SU-DHL-6 (cell line): ENCODE measurements around the gene BHLHE23.

Experiments
- H2AFZ ChIP-seq: fragments of 200-600 bp; sonication (generic); 2 replicates; pipeline ENCODE4 v1.6.1; 2014; ENCODE audit warnings: low read depth, mild to moderate bottlenecking, moderate library complexity, mixed read lengths, antibody characterized with exemption, low read length; ENCODE audit not compliant: severe bottlenecking
- H3F3A ChIP-seq: fragments of 200-600 bp; shearing (Covaris generic); 2 replicates; pipeline ENCODE4 v1.6.0; 2016; ENCODE audit warnings: antibody characterized with exemption, mild to moderate bottlenecking; ENCODE audit not compliant: insufficient read depth
- H3K27ac ChIP-seq: fragments of 200-600 bp; sonication (generic); 2 replicates; pipeline ENCODE4 v1.5.1; 2016; ENCODE audit warnings: low read depth, mild to moderate bottlenecking, low read length, moderate library complexity, mixed read lengths
- H3K27me3 ChIP-seq: fragments of 200-600 bp; sonication (generic), shearing (Covaris generic); 2 replicates; pipeline ENCODE4 v1.6.0; 2014; ENCODE audit warnings: mild to moderate bottlenecking, low read length
- H3K36me3 ChIP-seq: fragments of 200-600 bp; sonication (generic); 2 replicates; pipeline ENCODE4 v1.6.1; 2014; ENCODE audit warnings: mild to moderate bottlenecking, low read length, mixed read lengths
- H3K4me2 ChIP-seq: fragments of 300-600, 200-600 bp; shearing (Covaris generic), sonication (generic); 2 replicates; pipeline ENCODE4 v1.6.0; 2014; ENCODE audit warnings: low read length, low read depth, mild to moderate bottlenecking; ENCODE audit not compliant: poor library complexity, severe bottlenecking
- H3K4me3 ChIP-seq: fragments of 200-600 bp; sonication (generic); 2 replicates; pipeline ENCODE4 v1.5.1; 2014; ENCODE audit warnings: antibody characterized with exemption, low read length, mild to moderate bottlenecking, mixed read lengths; ENCODE audit not compliant: insufficient read depth, poor library complexity, severe bottlenecking
- H3K79me2 ChIP-seq: fragments of 200-600 bp; sonication (generic); 2 replicates; pipeline ENCODE4 v1.6.1; 2014; ENCODE audit warnings: mild to moderate bottlenecking, low read length, moderate library complexity; ENCODE audit not compliant: insufficient read depth
- H3K9ac ChIP-seq: fragments of 200-600 bp; sonication (generic); 2 replicates; pipeline ENCODE4 v1.7.0; 2014; ENCODE audit warnings: mild to moderate bottlenecking, low read length
- H3K9me2 ChIP-seq: fragments of 200-600 bp; sonication (generic); replicated peaks from 2 replicates; pipeline ENCODE4 v1.6.1; 2014; ENCODE audit warnings: low read length; ENCODE audit not compliant: insufficient read depth
- H3K9me3 ChIP-seq: fragments of 200-600 bp; sonication (generic); 2 replicates; pipeline ENCODE4 v1.6.1; 2014; ENCODE audit warnings: low read length, mixed read lengths; ENCODE audit not compliant: insufficient read depth
- H4K20me1 ChIP-seq: fragments of 200-600 bp; sonication (generic); 2 replicates; pipeline ENCODE4 v1.6.1; 2014; ENCODE audit warnings: low read depth, mild to moderate bottlenecking, antibody characterized with exemption, low read length, moderate library complexity, mixed read lengths
- CTCF ChIP-seq: fragments of 200-600 bp; sonication (generic); IDR thresholded peaks from one replicate; pipeline ENCODE4 v1.5.1; 2017; ENCODE audit warnings: antibody characterized with exemption, mild to moderate bottlenecking, low read length, moderate library complexity; ENCODE audit not compliant: insufficient read depth, poor library complexity, severe bottlenecking
- EZH2phosphoT487 ChIP-seq: fragments of 200-600 bp; sonication (generic), shearing (Covaris generic); conservative IDR thresholded peaks from 2 replicates; pipeline ENCODE4 v1.6.1; 2018; ENCODE audit warnings: mild to moderate bottlenecking, antibody characterized with exemption, low read length, moderate library complexity, mixed read lengths

Gene BHLHE23

DNA sequence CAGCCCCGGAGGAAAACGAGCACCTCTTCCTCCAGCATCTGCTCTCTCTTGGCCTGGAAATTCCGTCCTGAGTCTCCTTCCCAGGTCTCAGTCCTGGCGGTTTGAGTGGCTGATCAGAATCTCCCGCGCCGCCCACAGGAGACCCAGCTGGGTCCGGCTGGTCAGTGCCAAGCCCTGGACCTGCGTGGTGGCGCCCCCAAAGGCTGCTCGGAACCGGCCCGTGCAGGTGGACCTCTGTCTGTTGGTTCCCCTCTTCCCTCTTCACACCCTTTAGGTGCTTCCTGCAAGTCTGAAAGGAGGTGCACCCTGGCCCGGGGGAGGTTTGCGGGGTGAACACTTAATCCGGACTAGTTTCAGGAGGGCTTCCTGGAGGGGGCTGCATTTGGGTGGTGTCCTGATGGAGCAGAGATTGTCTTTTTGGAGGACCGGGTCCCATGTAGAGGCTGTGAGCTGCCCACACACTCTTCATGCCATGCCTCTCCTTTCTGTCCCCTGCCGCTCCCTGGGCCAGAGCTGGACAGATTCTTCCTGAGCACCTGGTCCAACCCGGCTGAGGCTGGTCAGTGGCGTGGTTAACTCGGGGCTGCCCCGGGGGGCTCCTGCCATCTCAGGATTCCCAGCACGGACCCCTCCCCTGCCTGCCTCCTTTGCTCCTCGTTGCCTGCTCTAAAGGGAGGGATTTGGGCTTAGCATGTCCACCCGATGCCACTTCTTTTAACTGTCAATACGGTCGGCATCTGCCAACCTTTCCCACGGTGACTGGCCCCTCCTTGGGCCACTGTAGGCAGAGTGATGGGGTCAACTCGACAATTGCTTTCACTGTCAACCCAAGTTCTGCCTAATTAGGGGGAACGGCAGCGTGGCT lies 16.5 kb upstream of the BHLHE23 start:
- TF ChIP-seq EZH2phosphoT487 (no peak), CTCF (no peak)
- no peaks in the 10 kb centered on the region for H4K20me1 ChIP-seq
- no peaks in the 10 kb centered on the region for H3K9me2 ChIP-seq
- no peak overlapping the region for H3K4me3 ChIP-seq
- H3K27me3 ChIP-seq: no peaks in the 10 kb centered on the region
- H3K36me3 ChIP-seq: no peaks in the 10 kb centered on the region
- H3K9me3 ChIP-seq: no peaks in the 10 kb centered on the region
- no peak overlapping the region for H3K4me2 ChIP-seq
- no peak overlapping the region for H3K9ac ChIP-seq
- no peaks in the 10 kb centered on the region for H3F3A ChIP-seq
- no peak overlapping the region for H3K27ac ChIP-seq
- H3K79me2 ChIP-seq: no peaks in the 10 kb centered on the region
- no peak overlapping the region for H2AFZ ChIP-seq

DNA sequence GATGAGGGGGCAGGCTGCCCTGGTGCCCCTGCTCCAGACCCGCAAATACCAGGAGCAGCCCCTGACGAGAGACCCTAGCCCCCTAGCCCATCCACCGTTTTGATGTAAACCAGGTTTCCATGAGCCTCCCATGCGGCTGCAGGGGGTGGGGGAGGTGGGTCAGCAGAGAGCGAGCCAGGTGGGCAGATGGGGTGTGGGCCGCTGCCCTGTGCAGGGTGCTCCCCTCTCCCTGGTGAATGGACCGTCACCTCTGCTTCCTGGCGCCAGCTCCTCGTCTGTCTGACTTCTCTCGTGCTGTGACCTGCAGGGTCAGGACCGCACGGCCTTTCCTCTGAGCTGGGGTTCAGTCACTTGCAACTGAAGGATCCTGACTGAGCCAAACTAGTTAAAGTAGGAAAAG lies 15.7 kb upstream of the BHLHE23 start:
- Histone ChIP-seq H3K27me3 (no peaks in the 10 kb centered on the region), H3K4me3 (no peak overlapping the region)

GRCh38 chr20:63021356-63022321 lies 14.9 kb upstream of the BHLHE23 start:
- H3K27me3 ChIP-seq: no peaks in the 10 kb centered on the region

More for the DNA sequence above, 15.7 kb upstream of the BHLHE23 start:
- H3K27ac ChIP-seq: no peak overlapping the region
- no peaks in the 10 kb centered on the region for H3F3A ChIP-seq
- H3K9me3 ChIP-seq: no peaks in the 10 kb centered on the region
- no peak for TF ChIP-seq EZH2phosphoT487
- no peak for TF ChIP-seq CTCF
- no peak overlapping the region for H3K4me2 ChIP-seq
- H3K36me3 ChIP-seq: no peaks in the 10 kb centered on the region
- no peaks in the 10 kb centered on the region for H3K79me2 ChIP-seq
- H3K9ac ChIP-seq: no peak overlapping the region
- no peaks in the 10 kb centered on the region for H4K20me1 ChIP-seq
- no peaks in the 10 kb centered on the region for H3K9me2 ChIP-seq
- H2AFZ ChIP-seq: no peak overlapping the region

More at GRCh38 chr20:63021356-63022321, 14.9 kb upstream of the BHLHE23 start:
- no peaks in the 10 kb centered on the region for H3K9me3 ChIP-seq
- H3K4me2 ChIP-seq: no peak overlapping the region
- no peak overlapping the region for H2AFZ ChIP-seq
- no peak overlapping the region for H3K9ac ChIP-seq
- H3K4me3 ChIP-seq: no peak overlapping the region
- H3K27ac ChIP-seq: no peak overlapping the region
- TF ChIP-seq EZH2phosphoT487: no peak
- TF ChIP-seq CTCF: no peak
- no peaks in the 10 kb centered on the region for H3F3A ChIP-seq
- no peaks in the 10 kb centered on the region for H3K79me2 ChIP-seq
- H4K20me1 ChIP-seq: no peaks in the 10 kb centered on the region
- no peaks in the 10 kb centered on the region for H3K9me2 ChIP-seq
- no peaks in the 10 kb centered on the region for H3K36me3 ChIP-seq
